Naive B cell (primary cell): Measurements from ENCODE around the gene B3GALT2. TPM values are rescaled to one million over a fixed set of nuclear protein-coding genes. Genes with fewer than 3 reads are reported as not detected.

Experiments used
- polyA plus RNA-seq, 6 donors: library from polyadenylated mRNA; unstranded; fragments of 300-500 nt; fragmentation: Illumina TruSeq; gene quantifications; one replicate each; pipeline ENCODE4 v1.2.3, GENCODE V29; 2021; ENCODE audit warnings: low read depth in 6 of 6

The B3GALT2 gene
- polyA plus RNA-seq, 6 donors from 2014 or later, result 0.22 to 0.34 TPM; not detected in 4

Other genes with a start within 250 kb of the B3GALT2 start
- 10 to 100 TPM; 40.8 to 59.5 (median 45.0) TPM for gene UCHL5, start 127.3 kb downstream of the B3GALT2 start, polyA plus RNA-seq
- gene RO60, start 127.0 kb downstream of the B3GALT2 start, polyA plus RNA-seq, result 100 to 1,000 TPM in 3 of 6 donors, 10 to 100 TPM in 3; 85.3 to 118 (median 102) TPM
- gene GLRX2, start 81.2 kb downstream of the B3GALT2 start, polyA plus RNA-seq, result 10 to 100 TPM in 2 of 6 donors, 1 to 10 TPM in 4; 5.7 to 13.3 (median 7.5) TPM
- gene CDC73, start 64.6 kb downstream of the B3GALT2 start, polyA plus RNA-seq, result 10 to 100 TPM; 49.0 to 78.3 (median 62.7) TPM